NOMO-1 (cell line): ENCODE results near the gene ENG.

Experiments used
- DNase-seq, 2 experiments: peaks; one replicate each; lab custom pipeline; 2025; ENCODE audit not compliant: unreplicated experiment in 2 of 2; lab: John Stamatoyannopoulos, UW

Gene ENG

DNA sequence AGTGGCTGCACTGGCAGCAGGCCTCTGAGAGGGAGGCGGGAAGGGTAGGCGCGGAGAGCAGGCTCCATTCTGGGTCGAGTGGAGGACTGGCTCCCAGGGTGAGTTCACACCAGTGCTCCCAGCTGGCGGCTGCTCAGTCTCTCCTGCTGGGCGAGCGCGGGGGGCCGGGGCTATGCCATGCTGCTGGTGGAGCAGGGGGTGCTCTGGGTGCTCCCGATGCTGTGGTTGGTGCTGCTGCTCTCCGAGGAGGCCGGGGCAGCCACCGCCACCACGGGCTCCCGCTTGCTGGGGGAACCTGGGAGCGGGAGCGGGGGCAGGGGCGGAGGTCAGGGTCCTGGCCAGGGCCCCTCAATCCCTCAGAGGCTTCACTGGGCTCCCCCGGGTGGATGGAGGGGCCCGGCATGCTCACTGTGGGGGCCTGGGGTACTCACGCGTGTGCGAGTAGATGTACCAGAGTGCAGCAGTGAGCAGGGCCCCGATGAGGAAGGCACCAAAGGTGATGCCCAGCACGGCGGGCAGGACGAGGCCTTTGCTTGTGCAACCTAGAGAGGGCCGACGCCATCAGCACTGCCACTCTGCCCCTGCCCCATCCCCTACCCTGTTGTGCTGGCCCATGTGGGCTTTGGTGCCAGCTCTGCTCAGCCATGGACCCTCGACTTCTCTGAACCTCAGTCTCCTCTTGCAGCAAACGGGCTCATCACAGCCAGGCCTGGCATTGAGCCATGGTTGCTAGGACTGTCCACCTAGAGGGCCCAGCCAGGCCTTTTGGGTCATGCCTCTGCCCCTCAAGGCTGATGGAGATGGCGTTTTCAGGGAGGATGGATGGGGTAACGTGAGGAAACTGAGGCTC is 38.7 kb downstream of the ENG start:
- no peak for DNase-seq

DNA sequence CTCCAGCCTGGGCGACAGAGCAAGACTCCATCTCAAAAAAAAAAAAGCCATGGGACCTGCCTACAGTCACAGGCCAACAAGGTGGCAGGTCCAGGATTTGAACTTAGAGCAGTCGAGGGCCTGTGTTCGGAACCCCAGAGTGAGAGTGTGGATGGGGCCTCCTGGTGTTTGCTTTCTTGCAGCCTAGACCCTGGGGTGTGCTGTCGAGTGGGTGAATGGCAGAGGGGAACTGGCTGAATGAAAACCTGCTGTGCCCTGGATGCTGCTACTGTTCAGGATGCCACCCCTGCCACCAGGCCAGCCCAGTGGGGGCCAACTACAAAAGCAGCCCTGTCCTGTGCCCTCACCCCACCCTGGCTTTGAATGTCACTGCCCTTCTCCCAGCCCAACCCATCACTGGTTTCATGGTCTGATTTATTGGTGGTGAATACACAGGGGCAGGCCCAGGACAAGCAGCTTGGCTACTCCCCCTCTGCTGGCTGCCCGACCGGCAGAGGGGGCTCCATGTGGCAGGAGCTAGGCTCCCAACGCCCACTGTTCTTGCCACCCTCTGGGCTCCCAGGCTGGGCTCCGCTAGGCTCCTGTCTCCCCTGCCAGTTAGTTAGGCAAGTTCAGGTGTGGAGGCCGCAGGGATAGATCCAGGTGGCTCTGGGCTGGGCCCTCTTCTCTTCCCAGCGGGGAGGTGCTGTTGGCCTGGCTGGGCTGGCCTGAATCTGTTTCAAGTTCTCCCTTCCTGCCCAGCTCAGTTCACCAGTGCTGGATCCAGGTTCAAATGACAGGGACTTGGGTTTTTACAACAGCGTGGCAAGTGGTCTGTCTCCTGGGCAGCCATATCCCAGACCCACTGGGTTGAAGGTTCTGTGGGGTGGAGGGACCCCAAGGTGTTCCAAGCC is 39.6 kb downstream of the ENG start:
- no peak for DNase-seq

DNA sequence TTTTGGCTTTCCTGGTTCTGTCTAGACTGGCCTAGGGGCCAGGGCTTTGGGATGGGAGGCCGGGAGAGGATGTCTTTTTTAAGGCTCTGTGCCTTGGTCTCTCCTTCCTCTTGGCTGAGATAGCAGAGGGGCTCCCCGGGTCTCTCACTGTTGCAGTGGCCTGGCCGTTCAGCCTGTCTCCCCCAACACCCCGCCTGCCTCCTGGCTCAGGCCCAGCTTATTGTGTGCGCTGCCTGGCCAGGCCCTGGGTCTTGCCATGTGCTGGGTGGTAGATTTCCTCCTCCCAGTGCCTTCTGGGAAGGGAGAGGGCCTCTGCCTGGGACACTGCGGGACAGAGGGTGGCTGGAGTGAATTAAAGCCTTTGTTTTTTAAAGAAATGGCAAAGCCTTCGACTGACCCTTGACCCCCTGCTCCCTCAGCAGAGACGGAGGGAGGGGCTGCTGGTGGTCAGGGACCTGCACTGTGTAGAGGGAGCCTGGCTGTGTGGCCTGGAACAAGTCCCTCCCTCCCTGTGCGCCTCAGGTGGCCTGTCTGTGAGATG is 40.7 kb downstream of the ENG start:
- no peak for DNase-seq

DNA sequence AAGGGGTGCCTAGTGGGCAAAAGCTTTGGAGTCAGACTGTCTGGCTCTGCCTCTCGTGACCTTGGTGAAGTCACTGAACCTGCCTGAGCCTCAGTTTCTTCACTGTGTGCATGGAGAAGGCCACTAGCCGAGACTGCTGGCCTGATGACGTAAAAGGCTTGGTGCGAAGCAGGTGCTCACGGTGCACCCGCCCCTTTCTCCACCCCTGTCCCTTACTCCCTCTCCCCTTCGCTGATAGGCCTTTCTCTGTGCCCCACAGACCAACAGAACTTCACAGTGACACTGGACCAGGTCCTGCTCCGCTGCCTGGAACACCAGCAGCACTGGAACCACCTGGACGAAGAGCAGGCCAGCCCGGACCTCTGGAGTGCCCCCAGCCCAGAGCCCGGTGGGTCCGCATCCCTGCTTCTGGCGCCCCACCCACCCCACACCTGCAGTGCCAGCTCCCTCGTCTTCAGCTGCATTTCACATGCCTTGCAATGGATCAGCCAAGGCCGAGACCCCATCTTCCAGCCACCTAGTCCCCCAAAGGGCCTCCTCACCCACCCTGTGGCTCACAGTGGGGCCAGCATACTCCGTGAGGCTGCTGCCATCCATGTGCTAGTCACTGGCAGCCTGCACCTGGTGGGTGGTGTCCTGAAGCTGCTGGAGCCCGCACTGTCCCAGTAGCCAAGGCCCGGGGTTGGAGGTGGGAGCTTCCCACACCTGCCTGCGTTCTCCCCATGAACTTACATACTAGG is 41.4 kb downstream of the ENG start:
- DNase-seq: no peak

DNA sequence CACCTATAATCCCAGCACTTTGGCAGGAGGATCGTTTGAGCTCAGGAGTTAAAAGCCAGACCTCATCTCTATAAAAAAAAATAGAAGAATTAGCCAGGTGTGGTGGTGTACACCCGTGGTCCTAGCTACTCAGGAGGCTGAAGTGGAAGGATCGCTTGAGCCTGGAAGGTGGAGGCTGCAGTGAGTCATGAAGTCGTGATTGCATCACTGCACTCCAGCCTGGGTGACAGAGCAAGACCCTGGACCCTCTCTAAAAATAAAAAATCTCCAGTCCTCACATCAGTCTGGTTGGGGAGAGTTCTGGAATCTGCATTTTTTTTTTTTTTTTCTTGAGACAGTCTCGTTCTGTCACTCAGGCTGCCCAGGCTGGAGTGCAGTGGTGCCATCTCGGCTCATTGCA is 42.4 kb downstream of the ENG start:
- DNase-seq: no peak

DNA sequence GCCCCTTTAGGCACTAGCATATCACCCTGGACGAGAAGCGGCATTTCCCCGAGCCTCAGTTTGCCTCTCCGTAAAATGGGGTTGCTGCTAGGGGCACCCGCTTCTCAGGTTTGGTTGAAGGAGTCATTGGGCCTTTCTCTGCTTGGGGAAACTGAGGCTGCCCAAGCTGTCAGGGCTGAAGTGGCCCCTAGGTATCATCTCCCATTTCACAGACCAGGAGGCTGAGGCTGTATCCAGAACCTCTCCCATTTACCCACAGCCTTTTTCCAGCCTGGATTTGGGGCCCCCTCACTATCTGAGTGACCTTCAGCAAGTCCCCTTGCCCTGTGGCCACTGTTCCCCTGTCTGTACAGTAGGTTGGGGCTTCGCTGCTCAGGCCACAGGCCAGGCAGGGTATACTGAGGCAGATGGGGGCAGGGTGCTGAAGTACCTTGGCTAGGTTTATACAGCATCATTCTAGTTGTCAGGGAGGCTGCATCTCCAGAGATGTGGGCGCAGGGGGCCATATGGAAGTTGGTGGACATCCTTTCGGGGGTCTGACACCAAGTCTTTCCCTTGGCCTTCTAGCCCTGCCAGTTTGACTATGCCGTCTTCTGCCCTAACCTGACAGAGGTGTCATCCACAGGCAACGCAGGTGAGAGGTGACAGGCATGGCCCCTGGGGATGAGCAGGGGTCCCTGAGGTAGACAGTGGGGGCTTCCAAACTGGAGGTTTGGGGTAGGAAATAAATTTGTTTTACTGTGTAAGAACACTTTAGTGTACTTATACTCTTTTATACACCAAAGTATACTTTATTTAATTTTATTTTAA is 43.9 kb downstream of the ENG start:
- DNase-seq: no peak

DNA sequence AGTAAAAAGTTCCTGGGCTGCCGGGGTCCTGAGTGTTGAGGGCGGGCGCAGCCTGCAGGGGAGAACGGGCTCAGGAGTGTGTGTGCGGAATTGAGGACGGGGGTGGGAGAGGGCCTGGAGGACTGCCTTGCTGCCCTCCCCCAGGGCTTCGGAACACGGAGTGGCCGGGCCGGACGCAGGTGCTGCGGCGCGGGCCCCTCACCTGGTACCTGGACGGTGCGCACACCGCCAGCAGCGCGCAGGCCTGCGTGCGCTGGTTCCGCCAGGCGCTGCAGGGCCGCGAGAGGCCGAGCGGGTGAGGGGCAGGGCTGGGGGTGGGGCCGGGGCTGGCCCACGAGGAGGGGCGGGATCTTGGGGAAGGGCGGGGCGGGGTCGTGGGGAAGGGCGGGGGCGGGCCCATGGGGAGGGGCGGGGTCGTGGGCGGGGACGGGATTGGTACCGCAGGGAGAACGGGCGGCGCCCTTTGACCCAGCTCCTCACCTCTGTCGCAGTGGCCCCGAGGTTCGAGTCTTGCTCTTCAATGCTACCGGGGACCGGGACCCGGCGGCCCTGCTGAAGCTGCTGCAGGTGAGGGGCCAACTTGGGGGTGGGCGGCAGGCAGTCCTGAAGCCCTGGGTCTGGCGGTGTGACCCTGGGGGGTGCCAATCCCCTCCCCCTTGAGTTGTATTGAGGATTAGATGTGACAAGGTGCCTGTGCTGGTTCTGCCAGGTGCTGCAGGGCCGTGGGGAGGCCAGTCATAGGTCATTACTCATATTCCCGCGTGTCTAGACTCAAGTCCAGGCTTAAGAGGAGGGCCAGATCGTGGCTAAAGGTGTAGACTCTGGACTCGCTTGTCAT is 44.7 kb downstream of the ENG start:
- DNase-seq: no peak

DNA sequence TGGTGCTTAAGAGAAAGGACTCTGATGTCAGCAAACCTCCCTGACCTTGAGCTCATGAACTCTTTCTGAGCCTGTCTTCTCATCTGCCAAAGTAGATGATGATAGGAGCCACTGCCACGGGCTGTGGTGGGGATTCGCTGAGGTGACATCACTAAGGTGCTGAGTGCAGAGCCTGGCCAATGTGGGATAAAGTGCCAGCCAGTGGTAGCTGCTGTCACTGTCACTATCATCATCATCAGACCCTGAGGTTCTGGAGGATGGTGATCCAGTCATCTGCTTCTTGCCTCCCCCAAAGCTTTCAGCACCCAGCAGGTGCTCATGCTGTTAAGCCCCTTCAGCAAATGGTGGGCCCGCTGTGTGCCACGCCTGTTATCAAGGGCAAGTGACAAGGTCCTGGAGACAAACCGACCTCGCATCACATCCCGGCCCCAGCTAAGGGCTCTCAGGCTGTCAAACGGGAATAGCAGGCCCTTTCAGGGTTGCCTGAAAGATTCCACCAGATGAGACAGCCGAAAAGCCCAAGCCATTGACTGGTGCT is 45.4 kb downstream of the ENG start:
- DNase-seq: no peak

DNA sequence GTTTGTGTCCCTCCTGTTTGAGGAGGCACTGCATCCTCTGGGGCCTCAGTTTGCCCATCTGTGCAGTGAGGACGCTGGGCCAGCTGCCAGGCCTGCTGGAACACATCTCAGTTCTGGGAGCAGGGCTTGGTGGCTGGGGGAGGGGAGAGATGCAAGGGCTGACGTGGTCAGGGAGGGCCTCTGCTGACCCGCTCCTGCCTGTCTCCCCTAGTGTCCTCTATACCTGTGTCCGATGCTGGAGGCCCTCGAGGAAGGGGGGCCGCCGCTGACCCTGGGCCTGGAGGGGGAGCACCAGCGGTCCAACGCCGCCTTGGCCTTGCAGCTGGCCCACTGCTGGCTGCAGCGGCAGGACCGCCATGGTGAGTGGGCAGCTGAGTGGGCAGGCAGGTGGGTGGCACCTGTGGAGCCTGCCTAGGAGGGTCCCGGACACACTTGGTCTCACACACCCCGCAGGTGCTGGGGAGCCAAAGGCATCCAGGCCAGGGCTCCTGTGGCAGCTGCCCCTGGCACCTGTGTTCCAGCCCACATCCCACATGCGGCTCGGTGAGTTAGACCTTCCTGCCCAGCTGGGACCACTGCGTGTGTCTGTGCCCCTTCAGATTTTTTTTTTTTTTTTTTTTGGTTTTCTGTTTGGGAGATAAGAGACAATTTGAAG is 46.0 kb downstream of the ENG start:
- no peak for DNase-seq

DNA sequence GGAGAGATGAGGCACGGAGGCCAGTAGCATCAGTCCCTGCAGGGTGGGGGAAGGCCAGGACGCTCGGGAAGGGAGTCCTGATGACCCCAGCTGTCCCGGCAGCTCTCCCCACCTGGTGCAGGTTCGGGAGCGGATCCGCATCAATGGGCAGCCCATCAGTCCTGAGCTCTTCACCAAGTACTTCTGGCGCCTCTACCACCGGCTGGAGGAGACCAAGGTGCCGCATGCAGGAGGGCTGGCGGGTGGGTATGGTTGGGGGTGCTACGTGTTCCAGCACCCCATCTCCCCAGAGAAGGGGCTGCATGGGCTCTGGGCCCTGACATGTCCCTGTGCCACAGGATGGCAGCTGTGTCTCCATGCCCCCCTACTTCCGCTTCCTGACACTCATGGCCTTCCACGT is 47.6 kb downstream of the ENG start:
- no peak for DNase-seq

DNA sequence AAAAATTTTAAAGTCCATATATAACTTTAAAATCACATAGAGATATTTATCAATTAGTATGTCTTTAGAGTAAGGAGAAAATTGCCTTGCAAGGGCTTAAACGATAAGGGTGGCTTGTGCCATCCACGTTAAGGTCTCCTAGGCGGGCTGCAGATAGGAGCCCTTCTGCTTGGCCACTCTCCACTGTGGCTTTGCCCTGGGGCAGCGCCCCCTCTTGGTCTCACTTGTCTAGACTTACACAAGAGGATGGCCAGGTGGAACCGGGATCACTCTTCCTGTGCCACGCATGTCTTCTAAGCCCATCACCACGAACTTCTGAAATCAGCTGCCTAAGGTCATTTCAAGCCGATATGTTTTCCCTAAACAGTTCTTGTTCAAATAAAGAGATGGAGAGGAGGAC is 48.8 kb downstream of the ENG start:
- DNase-seq: peak in 1 of 2 experiments; percentile 15

DNA sequence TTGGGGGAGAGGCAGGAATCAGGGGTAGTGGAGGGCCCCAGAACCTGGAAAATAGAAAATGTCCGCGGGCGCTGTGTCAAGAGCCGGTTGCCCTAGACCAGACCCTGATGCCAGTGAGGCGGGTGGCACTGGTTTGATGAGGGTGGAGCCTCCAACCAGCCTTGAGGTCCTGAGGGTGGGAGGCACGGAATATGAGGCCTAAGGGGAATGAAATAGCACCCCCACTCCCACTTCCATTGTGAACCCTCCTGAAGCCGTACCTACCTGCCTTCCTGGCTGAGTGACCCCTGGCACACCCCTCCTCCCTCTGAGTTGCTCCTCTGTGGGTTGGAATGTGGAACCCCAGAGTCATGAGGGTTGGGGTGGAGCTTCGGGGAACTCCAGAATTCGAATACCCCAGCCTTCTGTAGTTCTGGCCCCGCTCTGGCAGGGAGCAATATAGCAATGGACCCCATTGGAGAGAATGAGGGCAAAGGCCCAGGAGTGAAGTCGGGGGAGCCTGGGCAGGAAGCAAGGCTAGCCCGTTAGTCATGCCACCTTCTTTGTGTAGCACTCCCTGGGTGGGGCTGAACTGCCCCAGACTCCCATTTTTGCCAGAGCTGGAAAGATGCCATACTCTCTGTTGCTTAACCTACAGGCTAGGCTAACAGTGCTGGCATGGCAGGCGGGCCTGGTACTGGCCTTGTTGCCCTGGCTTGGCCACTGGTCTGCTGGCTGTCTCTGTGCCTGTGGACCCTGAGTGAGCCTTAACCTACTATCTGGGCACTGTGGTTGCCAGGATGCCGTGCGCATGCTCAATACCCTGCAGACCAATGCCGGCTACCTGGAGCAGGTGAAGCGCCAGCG is 50.7 kb downstream of the ENG start:
- no peak for DNase-seq

DNA sequence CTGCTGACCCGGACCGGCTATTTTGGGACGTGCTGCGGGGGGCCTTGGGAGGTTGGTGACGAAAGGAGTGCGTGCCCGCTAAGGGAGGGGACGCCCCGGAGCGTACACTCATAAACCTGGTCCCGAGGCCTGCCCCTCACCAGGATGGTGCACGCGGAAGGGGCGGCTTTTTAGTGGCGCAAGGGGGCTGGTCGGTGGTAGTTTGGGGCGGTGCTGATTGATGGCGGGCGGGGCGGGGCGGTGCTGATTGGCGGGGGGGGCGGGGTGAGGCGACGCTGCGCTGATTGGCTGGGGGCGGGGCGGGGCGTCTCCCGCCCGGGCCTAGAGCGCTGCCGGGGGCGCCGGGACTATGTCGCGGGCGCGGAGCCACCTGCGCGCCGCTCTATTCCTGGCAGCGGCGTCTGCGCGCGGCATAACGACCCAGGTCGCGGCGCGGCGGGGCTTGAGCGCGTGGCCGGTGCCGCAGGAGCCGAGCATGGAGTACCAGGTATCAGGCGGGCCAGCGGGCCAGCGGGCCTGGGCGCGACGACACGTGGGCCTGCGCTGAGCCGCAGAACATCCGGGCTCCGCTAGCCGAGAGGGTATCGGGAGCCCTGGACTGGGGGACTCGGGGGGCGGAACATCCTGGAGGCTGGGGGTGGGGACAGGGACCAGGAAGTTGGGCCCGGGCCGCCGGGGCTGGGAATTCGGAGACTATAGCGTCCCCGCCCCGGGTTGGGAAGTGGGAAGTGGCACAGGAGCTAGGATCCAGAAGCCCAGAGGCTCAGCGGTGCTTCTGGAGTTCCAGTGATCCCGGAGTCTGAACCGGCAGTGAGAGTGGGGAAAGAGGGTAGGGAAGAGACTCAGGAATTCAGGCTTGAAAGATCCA is 51.6 kb downstream of the ENG start, which contains the start of gene FPGS:
TSS of gene FPGS (plus strand) at position 307 of the 868 bp plus-strand sequence. CDS start at position 350, 43 bp downstream.
- peak; percentile 81 to 93 for DNase-seq

DNA sequence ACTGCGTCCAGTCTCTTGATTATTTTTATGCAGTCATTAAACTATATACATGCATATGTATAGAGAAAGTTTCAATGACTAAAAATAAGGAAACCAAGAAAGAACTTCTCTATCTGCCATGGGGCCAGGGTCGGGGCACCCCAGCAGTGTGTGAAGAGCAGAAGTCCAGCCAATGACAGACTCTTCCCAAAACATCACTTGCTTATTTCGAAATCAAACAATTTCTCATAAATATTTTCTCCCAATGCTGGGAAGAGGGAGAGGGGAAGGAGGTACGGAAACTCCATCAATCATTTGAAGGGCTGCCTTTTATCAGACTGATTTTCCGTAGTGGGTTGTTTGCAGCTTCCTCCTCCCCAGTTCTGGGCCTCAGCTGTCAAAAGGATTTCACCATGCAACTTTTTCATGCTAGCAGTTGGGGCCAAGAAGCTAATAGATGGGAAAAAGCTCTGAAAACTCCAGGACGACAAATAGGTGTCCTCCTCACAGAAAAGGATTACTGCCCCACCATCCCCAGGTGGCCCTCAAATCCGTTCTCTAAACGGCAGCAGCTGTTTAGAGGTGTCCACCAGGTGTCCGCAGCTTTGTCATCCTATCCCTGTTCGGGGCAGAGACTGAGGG is 52.4 kb downstream of the ENG start:
- peak; percentile 75 to 86 for DNase-seq

DNA sequence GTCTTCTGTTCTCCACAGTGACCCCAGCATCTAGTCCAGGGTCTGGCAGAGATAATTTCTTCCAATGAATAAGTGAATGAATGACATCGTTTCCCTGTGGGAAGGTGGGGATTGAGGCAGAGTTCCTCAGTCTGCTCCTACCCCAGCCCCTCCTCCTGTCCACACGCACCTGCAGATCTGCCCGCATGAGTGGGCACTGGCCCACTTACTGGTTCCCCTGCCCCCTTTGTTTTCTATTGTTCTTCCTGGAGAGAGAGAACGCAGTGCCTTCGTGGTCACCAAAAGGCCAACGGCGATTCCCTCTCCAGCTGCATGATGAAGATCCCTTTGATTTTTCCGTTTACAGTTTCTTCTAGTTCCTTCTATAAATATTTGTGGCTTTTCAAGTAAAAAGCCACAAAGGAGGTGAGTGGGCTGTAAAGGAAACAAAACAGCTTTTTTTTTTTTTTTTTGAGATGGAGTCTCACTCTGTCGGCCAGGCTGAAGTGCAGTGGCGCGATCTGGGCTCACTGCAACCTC is 57.5 kb downstream of the ENG start:
- DNase-seq: peak in 1 of 2 experiments; percentile 38
